K562 (cell line): ENCODE measurements around the gene UTS2R.
"Not testable (repeated sequence)": the region's sequence is repeated elsewhere in the genome, so short reads cannot be mapped to it uniquely, and the experiment has no call there.

ENCODE experiments used
- BRF1 ChIP-seq: IDR thresholded peaks from 3 replicates; pipeline ENCODE4 v1.6.1; 2011; ENCODE audit warnings: borderline replicate concordance, mild to moderate bottlenecking; ENCODE audit not compliant: insufficient read length; ENCODE audit errors: extremely low read depth
- EP300 ChIP-seq: IDR thresholded peaks from 2 replicates; pipeline ENCODE4 v1.6.1; 2012; ENCODE audit warnings: low read length, improper control_type of control experiment
- HNRNPK ChIP-seq: fragments of 200-400 bp; formaldehyde crosslinking; IDR thresholded peaks from one replicate; pipeline ENCODE4 v1.6.1; 2018; ENCODE audit warnings: mild to moderate bottlenecking, low read depth, low read length; ENCODE audit not compliant: poor library complexity, severe bottlenecking
- KLF16 ChIP-seq: IDR thresholded peaks from 2 replicates; pipeline ENCODE4 v1.6.1; 2016; ENCODE audit warnings: antibody characterized with exemption
- MAFG ChIP-seq: fragments of 450-650 bp; conservative IDR thresholded peaks from 2 replicates; pipeline ENCODE4 v1.6.1; 2016; ENCODE audit warnings: missing genetic modification characterization, missing compliant biosample characterization
- POLR2A ChIP-seq: fragments of 450-650 bp; conservative IDR thresholded peaks from 2 replicates; pipeline ENCODE4 v1.6.1; 2016
- RFX1 ChIP-seq: fragments of 450-650 bp; IDR thresholded peaks from 2 replicates; pipeline ENCODE4 v1.6.1; 2016; ENCODE audit warnings: mild to moderate bottlenecking, moderate library complexity
- TRIM28 ChIP-seq: fragments of 450-650 bp; IDR thresholded peaks from 2 replicates; pipeline ENCODE4 v1.6.1; 2017
- YY1 ChIP-seq, 3 experiments: IDR thresholded peaks; 2 replicates each; pipeline ENCODE4 v1.6.1; 2011; ENCODE audit warnings: low read length in 2 of 3, mild to moderate bottlenecking in 2 of 3, moderate library complexity in 2 of 3, borderline replicate concordance in 1 of 3, control low read depth in 1 of 3, low read depth in 1 of 3; ENCODE audit not compliant: insufficient read depth in 3 of 3, insufficient replicate concordance in 2 of 3, control insufficient read depth in 1 of 3, insufficient read length in 1 of 3; ENCODE audit errors: extremely low read depth in 1 of 3
- ZNF561 ChIP-seq: fragments of 450-650 bp; formaldehyde crosslinking; conservative IDR thresholded peaks from 2 replicates; pipeline ENCODE4 v1.4.0; 2020; ENCODE audit warnings: mild to moderate bottlenecking, moderate library complexity
- TF ChIP-seq, protein P1 (sequence below): sonication (generic); formaldehyde crosslinking; IDR thresholded peaks from 2 replicates; pipeline ENCODE4 v1.8.1; 2023; ENCODE audit warnings: mild to moderate bottlenecking, missing genetic modification reagents, moderate library complexity
- TF ChIP-seq, protein P2 (sequence below), 2 experiments: fragments of 450-650 bp; formaldehyde crosslinking in 1 of 2; IDR thresholded peaks; 2 replicates each; pipeline versions ENCODE4 v1.4.0 to v1.6.1; 2014 to 2020; ENCODE audit warnings: mild to moderate bottlenecking in 2 of 2, borderline replicate concordance in 1 of 2, low read depth in 1 of 2
- TF ChIP-seq, protein P3 (sequence below), 3 experiments: IDR thresholded peaks in 2 of 3; conservative IDR thresholded peaks in 1 of 3; 2 replicates each; pipeline ENCODE4 v1.5.1; 2011 to 2012; ENCODE audit warnings: low read length in 3 of 3, mild to moderate bottlenecking in 3 of 3, control low read depth in 2 of 3, improper control_type of control experiment in 1 of 3, inconsistent platforms in 1 of 3, low read depth in 1 of 3, mixed read lengths in 1 of 3, moderate library complexity in 1 of 3; ENCODE audit not compliant: insufficient read depth in 2 of 3

DNA sequence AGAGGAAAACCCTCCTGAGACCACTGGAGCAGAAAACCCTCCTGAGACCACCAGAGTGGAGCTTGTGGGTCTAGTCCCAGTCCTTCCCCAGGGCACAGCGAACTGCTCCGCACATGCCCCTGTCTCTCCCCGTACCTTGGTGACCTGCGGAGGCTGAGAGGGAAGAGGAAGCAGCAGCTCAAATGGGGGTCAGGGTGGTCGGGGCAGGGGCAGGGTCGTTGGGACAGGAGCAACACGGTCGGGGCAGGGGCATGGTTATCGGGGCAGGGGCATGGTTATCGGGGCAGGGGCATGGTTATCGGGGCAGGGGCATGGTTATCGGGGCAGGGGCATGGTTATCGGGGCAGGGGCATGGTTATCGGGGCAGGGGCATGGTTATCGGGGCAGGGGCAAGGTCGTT lies 40.5 kb downstream of the UTS2R start:
- TF ChIP-seq, protein P1, sequence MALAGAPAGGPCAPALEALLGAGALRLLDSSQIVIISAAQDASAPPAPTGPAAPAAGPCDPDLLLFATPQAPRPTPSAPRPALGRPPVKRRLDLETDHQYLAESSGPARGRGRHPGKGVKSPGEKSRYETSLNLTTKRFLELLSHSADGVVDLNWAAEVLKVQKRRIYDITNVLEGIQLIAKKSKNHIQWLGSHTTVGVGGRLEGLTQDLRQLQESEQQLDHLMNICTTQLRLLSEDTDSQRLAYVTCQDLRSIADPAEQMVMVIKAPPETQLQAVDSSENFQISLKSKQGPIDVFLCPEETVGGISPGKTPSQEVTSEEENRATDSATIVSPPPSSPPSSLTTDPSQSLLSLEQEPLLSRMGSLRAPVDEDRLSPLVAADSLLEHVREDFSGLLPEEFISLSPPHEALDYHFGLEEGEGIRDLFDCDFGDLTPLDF = not testable (repeated sequence)
- TF ChIP-seq KLF16; POLR2A; HNRNPK; EP300; BRF1; ZNF561; RFX1; YY1 (IDR thresholded peaks at IDR 0.05; ENCODE audit: borderline replicate concordance in 1 of 3, control insufficient read depth in 1 of 3, extremely low read depth in 1 of 3, insufficient read depth in 3 of 3, insufficient read length in 1 of 3, insufficient replicate concordance in 2 of 3, low read depth in 1 of 3, low read length in 2 of 3); MAFG (tag); TRIM28: not testable (repeated sequence)
- TF ChIP-seq, protein P2, sequence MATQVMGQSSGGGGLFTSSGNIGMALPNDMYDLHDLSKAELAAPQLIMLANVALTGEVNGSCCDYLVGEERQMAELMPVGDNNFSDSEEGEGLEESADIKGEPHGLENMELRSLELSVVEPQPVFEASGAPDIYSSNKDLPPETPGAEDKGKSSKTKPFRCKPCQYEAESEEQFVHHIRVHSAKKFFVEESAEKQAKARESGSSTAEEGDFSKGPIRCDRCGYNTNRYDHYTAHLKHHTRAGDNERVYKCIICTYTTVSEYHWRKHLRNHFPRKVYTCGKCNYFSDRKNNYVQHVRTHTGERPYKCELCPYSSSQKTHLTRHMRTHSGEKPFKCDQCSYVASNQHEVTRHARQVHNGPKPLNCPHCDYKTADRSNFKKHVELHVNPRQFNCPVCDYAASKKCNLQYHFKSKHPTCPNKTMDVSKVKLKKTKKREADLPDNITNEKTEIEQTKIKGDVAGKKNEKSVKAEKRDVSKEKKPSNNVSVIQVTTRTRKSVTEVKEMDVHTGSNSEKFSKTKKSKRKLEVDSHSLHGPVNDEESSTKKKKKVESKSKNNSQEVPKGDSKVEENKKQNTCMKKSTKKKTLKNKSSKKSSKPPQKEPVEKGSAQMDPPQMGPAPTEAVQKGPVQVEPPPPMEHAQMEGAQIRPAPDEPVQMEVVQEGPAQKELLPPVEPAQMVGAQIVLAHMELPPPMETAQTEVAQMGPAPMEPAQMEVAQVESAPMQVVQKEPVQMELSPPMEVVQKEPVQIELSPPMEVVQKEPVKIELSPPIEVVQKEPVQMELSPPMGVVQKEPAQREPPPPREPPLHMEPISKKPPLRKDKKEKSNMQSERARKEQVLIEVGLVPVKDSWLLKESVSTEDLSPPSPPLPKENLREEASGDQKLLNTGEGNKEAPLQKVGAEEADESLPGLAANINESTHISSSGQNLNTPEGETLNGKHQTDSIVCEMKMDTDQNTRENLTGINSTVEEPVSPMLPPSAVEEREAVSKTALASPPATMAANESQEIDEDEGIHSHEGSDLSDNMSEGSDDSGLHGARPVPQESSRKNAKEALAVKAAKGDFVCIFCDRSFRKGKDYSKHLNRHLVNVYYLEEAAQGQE (IDR thresholded peaks at IDR 0.05; ENCODE audit: borderline replicate concordance) = not testable (repeated sequence)
- TF ChIP-seq, protein P2 (CRISPR knock-in tag; IDR thresholded peaks at IDR 0.05; ENCODE audit: low read depth) = not testable (repeated sequence)
- TF ChIP-seq, protein P3, sequence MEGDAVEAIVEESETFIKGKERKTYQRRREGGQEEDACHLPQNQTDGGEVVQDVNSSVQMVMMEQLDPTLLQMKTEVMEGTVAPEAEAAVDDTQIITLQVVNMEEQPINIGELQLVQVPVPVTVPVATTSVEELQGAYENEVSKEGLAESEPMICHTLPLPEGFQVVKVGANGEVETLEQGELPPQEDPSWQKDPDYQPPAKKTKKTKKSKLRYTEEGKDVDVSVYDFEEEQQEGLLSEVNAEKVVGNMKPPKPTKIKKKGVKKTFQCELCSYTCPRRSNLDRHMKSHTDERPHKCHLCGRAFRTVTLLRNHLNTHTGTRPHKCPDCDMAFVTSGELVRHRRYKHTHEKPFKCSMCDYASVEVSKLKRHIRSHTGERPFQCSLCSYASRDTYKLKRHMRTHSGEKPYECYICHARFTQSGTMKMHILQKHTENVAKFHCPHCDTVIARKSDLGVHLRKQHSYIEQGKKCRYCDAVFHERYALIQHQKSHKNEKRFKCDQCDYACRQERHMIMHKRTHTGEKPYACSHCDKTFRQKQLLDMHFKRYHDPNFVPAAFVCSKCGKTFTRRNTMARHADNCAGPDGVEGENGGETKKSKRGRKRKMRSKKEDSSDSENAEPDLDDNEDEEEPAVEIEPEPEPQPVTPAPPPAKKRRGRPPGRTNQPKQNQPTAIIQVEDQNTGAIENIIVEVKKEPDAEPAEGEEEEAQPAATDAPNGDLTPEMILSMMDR (IDR thresholded peaks at IDR 0.05 in 2 of 3, conservative IDR thresholded peaks at IDR 0.05 in 1 of 3; ENCODE audit: insufficient read depth in 2 of 3, low read depth in 1 of 3, low read length in 3 of 3) = not testable (repeated sequence)
